ENCODE data around the gene KRT78. TPM values are rescaled to one million over a fixed set of nuclear protein-coding genes. Genes with fewer than 3 reads are reported as not detected.

Gene KRT78
- total RNA-seq, 1 donor from 2014 or later: not detected

DNA sequence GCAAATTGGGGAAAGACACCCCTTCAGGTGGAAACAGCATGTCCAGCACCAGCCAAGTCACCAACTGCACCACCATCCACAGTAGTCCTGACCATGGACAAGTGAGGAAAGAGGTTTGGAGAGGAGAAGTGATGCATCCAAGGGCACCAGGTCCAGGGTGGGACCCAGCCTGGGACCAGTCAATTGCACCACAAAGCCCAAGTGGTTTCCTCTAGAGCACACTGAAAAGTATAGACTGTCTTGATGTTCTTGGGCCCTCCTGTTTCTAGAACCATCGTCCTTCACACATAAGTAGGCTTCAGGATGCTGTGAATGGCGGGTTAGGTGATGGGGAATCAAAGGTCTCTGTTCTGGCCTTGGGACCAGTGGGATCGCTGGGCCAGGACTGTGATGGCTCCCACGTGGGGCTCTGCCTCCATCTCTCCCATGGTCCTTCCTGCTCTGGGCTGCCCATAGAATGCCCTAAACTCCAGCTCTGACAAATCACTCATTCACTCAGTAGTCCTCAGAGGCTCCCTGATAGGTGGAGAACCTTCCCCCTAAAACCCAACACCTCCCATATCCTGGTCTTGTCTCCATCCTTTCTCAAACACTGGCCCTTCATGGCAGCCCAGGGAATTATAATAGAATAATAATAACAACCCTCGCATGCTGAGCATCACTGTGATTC, 23.9 kb downstream of the KRT78 start:
- DNase-seq: no peak

DNA sequence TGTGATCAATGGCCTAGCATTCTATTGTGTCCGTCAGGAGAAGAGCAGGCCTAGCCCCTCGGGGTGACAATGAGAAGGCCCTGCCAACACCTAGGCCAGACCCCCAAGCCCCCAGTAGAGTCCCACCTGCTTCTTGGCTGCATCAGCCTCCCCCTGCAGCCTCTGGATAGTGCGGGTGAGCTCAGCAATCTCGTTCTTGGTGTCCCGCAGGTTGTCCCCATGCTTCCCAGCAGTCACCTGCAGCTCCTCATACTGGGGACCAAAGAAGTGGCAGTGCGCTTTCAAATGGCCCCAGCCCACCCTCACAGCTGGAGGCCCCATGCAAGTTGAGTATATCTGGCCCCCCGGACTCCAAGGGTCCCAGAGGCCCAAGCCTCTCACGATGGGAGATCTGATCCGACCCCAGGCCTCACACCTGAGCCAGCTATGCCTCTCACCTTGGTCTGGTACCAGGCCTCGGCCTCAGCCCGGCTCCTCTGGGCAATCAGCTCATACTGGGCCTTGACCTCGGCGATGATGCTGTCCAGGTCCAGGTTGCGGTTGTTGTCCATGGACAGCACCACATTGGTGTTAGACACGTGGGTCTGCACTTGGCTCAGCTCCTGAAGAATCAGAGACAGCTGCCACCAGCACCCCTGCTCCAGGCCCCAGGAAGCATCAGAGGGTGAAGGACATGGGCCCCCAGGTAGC, 24.9 kb downstream of the KRT78 start:
- no peak for DNase-seq

DNA sequence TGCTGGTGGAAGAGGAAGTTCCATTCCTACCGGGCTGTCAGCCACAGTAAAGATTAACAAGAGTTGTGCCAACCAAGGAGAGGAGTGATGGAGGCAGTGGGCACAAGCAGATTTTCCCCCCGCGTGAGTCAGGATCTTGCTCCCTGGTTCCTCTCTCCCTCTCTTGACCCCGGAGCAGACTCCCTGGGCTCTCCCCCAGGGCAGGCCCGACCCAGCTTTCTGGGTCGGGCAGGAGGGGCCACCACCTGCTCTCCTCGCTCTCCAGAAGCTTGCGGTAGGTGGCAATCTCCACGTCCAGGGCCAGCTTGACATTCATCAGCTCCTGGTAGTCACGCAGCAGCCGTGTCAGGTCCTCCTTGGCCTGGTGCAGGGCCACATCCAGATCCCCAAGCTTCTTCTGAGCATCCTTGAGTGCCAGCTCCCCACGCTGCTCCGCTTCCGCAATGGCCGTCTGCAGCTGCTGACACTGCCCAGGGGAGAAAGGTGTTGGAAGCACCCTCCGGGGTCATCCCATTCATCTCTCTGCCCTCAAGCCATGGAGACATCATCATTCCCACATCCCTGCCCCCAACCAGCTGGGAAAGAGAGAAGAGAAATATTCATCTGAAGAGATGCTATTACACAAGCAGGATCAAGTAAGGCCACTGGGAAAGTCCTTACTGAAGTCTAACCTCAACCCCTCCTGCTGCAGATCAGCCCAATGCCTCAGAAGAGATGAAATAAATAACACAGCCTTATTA, 25.9 kb downstream of the KRT78 start:
- DNase-seq: no peak

DNA sequence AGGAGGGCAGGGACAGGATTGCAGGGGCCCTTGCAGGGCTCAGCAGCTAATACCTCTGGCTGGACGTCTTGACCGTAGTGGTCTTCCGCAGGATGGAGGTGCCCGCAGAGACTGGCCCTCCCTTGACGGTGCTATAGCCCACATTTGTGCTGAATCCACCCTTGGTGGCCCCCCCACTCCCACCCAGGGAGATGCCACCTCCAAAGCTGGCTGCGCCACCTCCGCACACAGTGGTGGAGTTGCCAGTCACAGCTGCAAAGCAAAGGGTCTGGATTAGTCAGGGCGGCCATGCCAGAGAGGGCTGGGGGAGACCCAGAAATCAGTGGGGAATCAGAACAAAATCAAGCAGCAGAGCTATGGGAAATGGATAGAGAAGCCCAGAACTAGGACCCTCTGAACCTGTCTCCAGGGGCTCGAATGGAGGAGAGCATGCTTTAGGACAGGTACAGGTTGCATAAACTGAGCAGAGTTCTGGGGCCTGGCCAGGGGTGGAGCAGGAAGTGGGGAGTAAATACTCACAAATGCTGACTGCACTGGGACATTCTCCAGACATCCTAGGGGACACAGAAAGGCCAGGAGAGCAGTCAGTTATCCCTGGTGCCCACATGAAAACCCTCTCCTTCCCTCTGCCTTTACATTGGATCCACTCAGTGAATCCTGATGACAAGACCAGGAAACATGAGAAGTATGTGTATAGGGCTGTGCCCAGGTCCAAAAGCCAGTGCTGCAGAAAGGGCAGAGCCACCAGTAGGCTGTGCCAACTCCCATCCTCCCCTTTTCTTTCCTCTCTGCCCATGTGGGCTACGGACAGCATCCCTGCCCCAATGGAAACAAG, 26.8 kb downstream of the KRT78 start:
- DNase-seq: no peak

DNA sequence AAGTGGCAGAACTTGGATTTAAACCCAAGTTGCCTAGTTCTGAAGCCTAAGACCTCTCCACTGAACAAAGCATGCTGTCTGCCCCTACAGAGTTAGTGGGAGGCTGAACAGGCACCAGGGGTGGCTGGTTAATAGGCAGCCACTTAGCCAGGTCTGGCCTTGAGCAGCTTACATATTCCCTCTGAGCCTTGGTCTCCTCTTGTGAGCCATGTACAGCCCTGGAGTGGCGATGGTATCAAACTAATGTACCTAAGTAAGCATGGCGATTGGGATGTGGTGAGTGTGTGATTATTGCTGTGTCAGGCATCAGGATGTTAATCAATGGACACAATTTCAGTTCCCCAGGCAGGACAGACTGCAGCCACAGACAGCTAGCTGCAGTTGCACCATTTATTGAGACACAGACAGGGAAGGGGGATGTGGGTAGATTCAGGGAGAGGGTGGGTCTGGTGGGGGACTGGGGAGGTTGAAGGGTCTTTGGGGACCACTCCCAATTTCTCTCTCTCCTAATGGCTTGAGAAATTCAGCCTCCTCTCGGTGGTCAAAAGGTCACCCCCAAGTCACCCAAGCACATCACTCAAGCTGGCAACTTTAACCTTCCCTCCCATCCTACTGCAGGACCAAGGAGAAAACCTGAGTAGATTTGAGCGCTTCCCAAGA, 27.6 kb downstream of the KRT78 start:
- DNase-seq: no peak

DNA sequence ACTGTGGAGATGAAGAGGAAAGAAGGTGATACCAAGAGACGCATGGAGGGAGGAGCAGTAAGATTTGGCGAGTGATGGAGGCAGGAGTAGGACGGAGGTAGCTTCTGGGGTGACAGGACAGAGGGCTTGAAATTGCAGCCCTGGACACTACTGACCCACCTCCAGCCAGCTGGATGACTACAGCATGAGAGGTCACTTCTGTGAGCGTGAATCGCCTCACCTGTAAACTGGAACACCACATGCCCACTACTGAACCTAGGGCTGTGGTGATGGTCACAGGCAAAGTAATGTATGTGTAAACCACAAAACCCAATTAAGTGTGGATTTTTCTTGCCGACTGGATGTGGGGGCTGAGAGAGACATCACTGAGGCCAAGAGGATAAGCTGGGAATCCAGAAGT, 28.3 kb downstream of the KRT78 start:
- no peak for DNase-seq

DNA sequence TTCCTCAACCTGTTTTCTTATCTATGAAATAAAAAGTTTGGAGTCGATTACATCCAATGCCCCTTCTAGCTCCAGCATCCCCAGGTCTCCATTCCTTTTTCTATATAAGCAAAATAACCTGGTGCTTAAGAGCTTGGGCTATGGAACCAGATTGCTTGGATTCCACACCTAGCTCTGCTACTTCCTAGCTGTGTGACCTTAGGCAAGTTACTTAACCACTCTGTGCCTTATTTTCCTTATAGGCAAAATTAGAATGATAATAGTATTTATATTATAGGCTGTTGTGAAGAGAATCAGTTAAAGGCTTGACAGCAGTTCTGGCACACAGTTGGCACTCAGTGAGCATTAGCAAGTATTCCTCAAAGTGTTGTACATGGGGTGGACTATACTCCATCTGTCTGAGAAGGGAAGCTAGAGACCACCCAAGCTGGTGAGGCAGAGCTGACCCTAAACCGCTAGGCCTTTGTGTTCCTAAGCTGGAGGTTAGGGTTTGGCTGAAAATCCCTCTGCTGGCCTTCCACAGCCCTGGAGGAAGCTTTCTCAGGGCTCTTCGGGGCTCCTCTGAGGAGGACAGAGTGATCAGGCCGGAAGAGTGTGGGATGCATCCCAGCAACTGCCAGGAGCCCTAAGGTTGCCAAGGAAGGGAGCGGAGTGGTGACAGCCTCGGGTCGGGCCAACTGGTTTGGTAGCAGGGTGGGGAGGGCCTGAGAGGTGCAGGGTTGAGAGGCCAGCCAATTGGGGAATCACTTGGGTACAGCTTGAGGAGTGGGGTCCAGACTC, 28.9 kb downstream of the KRT78 start:
- DNase-seq: no peak

DNA sequence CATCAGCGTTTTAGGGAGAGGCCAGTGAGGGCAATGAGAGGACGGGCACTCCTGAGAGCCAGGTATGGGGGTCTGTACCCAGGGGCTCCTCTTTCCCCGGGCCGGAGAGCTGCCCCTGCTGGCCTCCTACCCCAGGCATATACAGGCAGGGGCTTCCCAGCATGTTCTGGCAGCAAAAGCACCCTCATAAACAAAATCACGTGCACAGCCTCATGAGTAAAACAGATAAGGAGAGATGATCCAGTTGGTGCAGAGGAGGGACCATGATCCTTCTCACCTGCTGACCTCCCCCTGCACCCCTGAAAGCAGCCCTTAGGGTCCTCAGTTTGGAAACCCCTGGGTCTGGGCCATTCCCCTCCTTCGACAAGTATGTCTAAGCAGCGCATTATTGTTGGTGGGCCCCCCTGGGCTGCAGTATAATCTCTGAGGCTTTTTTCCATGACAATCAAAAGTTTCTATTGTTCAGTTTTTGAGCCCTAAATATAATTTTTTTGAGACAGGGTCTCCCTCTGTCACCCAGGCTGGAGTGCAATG, 29.8 kb downstream of the KRT78 start:
- no peak for DNase-seq

DNA sequence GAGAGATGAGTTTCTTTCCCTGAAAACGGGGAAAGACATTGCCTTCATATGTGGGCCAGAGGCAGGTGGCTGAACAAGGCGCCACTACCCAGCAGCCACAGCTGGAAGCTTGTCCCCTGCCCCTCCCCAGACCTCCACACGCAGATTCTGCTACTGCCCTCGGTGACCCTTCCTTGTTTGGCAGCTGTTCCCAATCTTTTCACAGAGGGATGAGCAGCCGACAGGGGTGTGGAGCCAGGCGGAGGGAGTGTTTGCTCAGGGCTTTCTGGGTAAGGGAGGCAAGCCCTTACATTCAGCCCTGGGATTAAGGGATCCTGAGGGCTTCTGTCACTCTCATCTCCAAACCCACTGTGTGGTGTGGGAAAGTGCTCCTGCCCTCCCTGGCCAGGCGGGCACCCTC, 30.4 kb downstream of the KRT78 start:
- no peak for DNase-seq

DNA sequence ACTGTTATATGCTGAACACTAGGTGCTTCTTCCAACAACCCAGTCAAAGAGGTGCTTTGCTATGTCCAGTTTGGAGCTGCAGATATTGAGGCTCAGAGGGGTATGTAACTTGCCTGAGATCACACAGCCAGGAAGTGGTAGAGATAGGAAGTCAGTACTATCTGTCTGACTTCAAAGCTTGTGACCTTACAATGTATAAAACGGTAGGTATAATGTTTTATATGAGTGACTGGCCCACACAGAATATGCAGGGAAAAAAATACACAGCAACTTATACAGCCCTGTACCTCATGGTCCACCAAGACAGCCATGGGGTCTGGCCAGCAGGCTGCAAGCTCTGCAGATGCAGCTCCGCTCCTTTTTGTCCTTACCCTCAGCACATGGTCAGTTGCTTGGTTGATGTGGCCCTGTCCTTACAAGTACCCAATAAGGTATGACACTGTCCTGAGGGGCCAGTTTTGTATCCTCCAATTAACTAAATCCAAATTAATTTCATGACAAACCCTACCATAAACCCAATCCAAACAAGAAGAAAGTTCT, 31.0 kb downstream of the KRT78 start:
- DNase-seq: no peak

DNA sequence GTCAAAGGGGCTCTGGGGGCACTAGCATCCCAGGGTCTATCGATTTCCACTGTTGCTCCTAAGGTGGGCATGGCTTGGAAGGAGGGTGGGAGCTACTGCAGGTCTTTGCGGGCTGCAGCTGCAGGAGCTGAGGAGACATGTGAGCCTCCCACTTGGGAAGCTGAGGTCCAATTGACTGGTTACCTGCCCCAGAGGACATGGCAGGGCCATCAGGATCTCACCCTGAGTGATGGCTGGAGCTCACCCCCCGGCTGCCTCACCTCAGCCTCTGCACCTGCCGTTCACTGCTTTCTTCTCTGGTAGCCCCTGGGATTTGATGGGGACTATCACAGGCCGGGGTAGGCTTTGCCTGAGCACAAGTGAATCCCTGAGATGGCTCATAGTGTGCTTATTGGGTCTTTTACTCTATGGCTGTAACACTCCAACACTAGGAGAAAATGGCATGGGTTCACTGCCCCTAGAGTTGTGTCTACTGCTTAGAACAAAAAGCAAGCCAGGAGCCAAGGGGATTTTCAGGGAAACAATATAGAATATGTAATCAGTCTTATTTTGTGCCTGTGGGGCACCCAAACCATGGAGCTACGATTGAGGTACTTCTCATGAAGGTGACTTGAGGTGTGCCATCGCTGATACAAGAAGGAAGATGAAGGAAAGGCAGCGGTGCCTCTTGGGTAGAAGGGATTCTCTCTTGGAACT, 31.6 kb downstream of the KRT78 start:
- DNase-seq: no peak

DNA sequence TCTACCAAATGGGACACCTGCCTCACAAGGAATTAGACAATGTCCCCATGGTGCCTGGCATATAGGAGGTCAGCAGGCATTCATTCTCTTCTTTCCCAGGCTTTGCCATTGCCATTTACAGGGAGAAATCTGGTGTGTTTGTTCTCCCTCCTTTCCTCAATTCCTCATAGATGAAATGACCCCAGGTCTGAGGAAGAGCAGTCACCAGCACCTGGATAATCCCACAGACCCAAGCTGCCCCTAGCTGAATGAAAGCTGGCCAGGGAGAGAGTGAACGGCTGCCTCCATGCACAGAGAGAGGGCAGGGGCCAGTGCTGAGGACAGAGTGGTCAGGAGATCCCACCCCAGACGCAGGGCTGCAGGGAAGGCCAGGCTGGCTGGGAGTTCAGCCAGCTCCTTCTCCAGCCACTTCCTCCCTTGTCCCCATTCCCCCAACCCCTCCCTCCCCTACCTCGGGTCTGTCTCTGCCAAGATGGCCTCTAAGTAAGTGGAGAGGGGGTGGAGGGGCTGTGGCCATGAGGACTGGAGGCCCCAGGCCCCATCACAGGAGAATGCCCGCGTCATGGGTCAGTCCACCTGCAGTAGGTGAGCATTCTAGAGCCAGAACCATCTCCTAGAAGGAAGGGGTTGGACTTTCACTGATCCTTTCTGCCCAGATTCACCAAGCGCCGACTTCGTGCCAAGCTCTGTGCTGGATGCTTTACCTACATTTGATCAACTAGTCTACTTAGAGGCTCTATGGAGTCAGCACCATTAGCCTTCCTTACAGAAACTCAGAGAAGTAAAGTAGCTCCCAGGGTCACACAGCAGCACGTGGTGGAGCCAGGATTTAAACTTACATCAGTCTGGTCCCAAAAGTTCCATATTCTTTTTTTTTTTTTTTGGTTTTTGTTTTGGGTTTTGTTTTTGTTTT, 32.9 kb downstream of the KRT78 start:
- no peak for DNase-seq

DNA sequence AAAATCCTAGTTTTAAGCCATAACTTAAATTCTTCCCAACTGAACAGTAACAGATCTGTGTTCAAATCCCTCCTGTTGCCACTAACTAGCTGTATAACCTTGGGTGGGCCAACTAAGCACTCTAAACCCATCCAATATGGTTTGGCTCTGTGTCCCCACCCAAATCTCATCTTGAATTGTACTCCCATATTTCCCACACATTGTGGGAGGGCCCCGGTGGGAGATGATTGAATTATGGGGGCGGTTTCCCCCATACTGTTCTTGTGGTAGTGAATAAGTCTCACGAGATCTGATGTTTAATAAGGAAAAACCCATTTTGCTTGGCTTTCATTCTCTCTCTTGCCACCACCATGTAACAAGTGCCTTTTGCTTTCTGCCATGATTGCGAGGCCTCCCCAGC, 33.6 kb downstream of the KRT78 start:
- no peak for DNase-seq

DNA sequence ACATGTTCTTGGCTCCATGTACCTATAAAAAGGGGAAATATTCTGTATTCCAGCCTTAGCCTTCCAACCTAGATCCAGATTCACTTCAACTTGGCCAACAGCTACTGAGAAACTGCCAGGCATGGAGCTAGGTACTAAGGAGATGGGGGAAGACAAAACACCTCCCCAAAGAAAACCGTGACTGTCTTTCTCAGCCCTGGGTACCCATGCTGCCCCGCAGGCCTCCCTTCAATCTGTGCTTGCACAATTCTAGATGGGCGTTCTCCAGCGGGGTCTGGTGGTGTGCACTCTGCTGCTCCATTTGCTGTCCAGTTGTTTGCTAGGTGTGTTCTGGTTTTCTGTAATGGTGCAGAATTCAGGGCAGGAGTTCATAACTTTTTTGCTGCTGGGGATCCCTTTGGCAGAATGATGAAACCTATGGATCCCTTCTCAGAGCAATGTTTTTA, 34.1 kb downstream of the KRT78 start:
- no peak for DNase-seq

DNA sequence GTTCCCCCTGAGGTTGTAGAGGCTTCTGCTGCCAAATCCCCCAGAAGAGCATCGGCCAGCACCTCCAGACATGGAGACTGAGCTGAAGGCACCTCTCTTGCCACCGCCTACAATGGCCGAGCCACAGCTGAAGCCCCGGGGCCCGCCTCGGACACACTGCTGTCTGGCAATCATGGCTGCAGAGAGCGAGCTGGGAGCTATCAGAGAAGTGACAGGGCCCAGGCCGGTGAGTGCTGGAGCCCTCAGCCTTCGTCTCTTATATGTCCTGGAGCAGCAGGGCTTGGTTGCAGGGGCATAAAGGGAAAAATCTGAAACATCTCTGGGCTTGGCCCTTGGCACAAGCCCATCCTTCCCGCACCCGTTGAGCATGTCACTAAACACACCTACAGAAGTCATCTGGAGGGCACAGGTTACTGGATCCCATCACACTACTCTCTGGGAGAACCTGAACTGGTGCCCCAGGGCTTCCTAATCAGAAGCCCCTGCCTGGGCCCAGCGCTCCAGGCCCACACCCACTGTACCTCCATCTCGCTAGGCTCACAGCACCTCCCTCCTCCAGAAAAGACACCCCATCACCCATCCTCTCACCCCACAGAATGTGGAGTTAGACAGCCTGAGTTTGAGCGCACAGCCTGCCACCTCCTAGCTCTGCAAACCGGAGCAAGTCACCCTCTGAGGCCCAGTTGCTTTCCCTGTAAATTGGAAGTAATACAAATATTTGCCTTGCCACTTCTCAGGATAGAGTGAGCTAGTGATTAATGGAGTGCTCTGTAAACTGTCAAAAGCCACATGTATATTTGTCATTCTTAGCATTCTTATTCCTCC, 34.7 kb downstream of the KRT78 start, which contains the start of gene KRT4:
KRT4 (minus strand) TSS at position 232 of the 825 bp plus-strand sequence; CDS start at position 174, 58 bp downstream.
- DNase-seq: no peak

DNA sequence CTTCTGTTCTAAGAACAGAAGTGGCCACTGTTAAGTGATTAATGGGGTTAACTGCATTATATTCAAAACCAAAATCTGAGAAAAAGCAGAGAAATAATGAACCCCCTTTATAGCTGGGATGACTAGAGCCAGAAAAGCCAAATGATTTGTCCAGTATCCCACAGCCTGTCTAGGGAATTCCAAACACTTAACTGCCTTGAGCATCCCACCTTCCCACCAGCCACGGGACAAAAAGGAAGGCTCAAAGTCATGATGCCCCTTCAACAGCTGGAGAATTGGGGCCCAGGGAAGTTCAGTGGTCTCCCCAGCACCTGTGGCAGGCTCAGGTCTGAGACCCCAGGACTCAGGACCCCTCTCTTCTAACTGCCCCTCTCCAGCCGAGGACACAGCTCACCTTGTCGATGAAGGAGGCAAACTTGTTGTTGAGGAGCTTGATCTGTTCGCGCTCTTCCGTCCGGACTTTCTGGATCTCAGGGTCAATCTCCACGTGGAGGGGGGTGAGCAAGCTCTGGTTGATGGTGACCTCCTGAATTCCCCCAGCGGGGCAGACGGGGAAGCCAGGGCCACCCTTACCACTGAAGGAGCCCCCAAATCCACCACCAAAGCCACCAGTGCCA, 35.5 kb downstream of the KRT78 start:
- DNase-seq: no peak

DNA sequence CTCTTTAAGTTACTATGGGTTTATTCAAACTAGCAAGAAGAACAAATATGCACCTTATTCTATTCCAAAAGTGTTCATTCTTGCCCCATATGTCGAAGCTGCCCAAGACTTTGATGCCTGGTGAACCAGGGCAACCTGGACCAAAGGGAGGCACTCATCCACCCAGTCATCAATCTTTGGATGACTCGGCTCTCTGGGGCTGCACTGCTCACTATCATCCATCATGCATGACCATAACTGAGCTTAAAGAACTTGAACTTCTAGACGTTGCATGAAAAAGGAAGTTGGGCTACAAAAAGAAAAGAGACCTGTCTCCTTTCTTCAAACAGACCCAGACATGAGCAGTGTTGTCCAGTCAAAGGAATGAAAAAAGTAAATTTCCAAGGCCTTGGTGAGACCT, 36.0 kb downstream of the KRT78 start:
- DNase-seq: no peak

DNA sequence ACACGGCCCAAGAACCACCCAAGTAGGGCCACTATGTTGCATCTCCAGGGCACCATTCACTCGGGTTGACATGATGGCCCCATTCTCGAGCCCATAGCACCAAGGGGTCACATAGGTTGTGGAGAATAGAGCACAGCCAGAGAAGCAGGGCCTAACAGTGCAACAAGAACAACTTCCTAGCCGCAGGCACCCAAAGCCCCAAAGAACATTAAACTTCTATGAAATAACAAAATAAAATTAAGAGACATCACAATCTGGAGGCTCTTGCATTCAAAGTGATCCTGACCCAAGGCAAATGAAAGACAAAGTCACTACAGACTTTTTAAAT, 36.8 kb downstream of the KRT78 start:
- DNase-seq: no peak
